Measurements from ENCODE around the gene TRIM26.

The TRIM26 gene

GRCh38 chr6:30207619-30208295, 5.4 kb downstream of the TRIM26 start:
- DNase-seq (ENCODE audit: low read depth), result no peak

GRCh38 chr6:30206799-30207618, 6.2 kb downstream of the TRIM26 start:
- no peak for DNase-seq (ENCODE audit: low read depth)

DNA sequence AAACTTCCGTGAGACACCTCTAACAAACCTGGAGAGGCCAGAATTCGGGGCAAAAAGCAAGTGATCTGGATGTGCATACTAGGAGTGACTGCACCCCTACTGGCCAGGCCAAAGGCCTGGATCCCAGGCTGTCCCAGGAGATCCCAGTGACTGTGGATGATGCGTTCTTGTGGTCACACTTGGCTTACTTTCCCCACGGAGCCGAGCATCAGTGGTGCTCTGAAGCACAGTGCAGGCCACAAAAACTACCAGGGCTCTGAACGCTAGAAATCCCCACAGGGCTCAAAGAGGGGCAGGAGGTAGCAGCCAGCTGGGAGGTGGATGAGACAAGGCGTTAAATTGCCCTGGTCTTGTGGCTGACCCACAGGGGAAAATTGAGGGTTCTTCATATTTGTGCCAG, 7.1 kb downstream of the TRIM26 start:
- DNase-seq (ENCODE audit: low read depth), result no peak

DNA sequence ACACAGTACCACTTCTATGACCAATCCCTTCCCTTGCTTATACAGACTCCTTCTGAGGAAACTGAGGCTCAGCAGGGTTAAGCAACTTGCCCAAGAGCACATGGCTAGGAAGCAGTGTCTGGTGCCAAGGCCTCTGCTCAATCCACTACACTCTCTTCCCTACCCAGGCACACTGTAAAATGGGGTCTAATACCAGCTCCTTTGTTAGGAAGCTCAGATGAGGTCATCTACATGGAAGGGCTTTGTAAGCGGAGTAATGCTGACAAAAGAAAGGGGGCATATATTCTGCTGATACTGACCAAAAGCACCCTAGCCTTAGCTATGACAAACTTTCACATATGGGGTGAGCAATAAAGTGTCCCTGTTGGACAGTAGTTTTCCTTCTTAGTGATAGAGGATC, 9.1 kb downstream of the TRIM26 start:
- no peak for DNase-seq (ENCODE audit: low read depth)

GRCh38 chr6:30202366-30202765, 10.8 kb downstream of the TRIM26 start:
- DNase-seq (ENCODE audit: low read depth), result no peak

- DNase-seq (ENCODE audit: low read depth), result no peak
Measured at GRCh38 chr6:30200551-30201281, 12.5 kb downstream of the TRIM26 start.

GRCh38 chr6:30198166-30199084, 14.8 kb downstream of the TRIM26 start:
- no peak for DNase-seq (ENCODE audit: low read depth)

DNA sequence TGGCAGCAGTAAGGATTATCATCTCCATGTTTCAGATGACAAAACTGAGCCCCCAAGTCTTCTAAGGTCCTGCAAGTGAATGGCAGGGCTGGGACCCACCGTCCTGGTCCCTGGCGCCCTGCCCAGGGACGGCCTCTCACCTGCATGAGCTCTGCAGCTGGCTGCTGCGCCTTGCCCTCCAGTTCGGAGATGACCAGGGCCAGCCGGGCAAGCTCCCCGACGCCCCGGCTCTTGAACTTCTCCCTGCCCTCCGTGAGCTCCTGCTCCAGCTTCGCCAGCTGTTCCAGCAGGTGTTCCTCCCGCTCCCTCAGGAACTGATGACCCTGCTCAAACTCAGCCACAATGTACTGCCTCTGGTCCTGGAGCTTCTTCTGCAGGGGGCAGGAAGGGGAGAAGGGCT, 16.8 kb downstream of the TRIM26 start:
- no peak for DNase-seq (ENCODE audit: low read depth)

GRCh38 chr6:30195951-30196350, 17.3 kb downstream of the TRIM26 start:
- DNase-seq (ENCODE audit: low read depth), result no peak

GRCh38 chr6:30194797-30195690, 18.2 kb downstream of the TRIM26 start:
- no peak for DNase-seq (ENCODE audit: low read depth)

- DNase-seq (ENCODE audit: low read depth), result no peak
Measured at GRCh38 chr6:30192076-30192475, 21.1 kb downstream of the TRIM26 start.

GRCh38 chr6:30188541-30188940, 24.7 kb downstream of the TRIM26 start:
- DNase-seq (ENCODE audit: low read depth), result no peak

GRCh38 chr6:30185846-30186484, 27.2 kb downstream of the TRIM26 start:
- no peak for DNase-seq (ENCODE audit: low read depth)

- no peak for DNase-seq (ENCODE audit: low read depth)
Measured at GRCh38 chr6:30184417-30185031, 28.7 kb downstream of the TRIM26 start.

DNA sequence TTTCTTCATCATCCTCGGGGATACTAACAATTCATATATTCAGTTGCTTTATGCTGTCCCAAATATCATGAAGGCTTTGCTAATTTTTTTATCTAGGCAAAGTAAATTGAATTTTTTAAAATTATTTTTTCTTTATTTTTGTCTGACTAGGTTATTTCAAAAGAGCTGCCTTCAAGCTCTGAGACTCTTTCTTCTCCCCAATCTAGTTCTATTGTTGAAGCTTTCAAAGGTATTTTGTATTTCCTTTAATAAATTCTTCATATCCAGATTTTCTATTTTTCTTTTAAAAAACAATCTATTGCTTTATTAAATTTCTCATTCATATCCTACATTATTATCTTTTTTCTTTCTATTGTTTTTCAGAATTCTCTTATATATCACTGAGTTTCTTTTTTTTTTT, 33.1 kb downstream of the TRIM26 start:
- DNase-seq (ENCODE audit: low read depth), result no peak

- no peak for DNase-seq (ENCODE audit: low read depth)
Measured at GRCh38 chr6:30178837-30179236, 34.4 kb downstream of the TRIM26 start.

GRCh38 chr6:30175765-30176164, 37.4 kb downstream of the TRIM26 start:
- no peak for DNase-seq (ENCODE audit: low read depth)

DNA sequence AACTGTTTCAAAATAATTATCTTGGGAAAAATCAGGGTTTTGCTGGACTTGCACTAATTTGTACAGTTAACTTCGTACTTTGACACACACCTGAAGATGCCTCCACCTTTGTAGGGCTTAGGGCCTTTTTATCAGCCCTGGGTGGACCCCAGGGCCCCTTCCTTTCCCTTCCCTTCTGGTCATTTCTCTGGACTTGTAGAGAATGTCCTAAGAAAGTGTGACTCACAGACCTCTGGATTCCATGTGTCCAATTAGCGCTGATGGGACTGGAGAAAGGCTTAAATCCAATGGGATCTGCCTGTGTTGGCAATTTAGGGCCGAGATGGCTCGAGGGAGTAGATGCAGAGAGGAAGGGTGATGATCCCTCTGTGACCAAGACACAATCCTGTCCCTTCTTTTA, 40.5 kb downstream of the TRIM26 start:
- DNase-seq (ENCODE audit: low read depth), result no peak

DNA sequence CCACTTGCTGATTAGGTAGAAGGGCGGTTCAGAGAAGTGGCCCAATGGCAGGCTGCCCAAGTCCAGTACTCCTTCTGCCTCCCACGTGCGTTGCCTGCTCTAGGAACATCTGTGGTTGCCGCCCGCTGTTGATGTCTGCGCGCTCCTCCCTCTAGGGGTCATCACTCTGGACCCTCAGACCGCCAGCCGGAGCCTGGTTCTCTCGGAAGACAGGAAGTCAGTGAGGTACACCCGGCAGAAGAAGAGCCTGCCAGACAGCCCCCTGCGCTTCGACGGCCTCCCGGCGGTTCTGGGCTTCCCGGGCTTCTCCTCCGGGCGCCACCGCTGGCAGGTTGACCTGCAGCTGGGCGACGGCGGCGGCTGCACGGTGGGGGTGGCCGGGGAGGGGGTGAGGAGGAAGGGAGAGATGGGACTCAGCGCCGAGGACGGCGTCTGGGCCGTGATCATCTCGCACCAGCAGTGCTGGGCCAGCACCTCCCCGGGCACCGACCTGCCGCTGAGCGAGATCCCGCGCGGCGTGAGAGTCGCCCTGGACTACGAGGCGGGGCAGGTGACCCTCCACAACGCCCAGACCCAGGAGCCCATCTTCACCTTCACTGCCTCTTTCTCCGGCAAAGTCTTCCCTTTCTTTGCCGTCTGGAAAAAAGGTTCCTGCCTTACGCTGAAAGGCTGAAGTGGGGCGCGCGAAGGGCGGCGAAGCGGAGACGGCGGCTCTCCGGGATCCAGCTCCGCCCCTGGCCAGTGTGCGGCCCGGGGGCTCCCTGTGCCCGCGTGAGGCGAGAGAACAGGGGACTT, 41.3 kb downstream of the TRIM26 start:
- no peak for DNase-seq (ENCODE audit: low read depth)

All from stimulated activated CD8-positive, alpha-beta memory T cell treated with anti-CD3 and anti-CD28 coated beads, Interleukin-7, amount 100 ng/mL, for 24 hours (primary cell).